Measurements from ENCODE around the gene ZNF735. TPM values are rescaled to one million over a fixed set of nuclear protein-coding genes. Genes with fewer than 3 reads are reported as not detected.
"Not testable (repeated sequence)": the region's sequence is repeated elsewhere in the genome, so short reads cannot be mapped to it uniquely, and the experiment has no call there.

The ZNF735 gene
- not detected in 2 replicates for total RNA-seq

DNA sequence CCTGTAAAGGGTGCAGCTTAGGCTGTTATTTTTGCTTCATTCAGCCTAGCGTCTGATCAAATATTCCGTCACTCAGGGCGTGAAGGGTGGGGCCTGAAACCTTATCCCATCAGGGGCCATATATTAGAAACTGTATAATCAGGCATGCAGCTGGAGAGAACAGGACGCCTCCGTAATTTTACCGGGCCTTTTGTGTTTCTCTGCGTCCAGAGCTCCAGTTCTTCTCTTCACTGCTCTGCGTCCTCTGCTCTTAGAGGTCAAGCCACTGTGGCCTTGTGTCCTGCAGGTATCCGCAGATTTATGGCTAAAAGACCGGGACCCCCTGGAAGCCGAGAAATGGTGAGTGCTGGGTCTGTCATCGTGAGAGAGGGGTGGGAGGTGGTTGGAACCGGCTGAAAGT is at the start of gene ZNF735:
Gene ZNF735 (plus strand): TSS at position 301 of the 400 bp plus-strand sequence. CDS start 0 bp downstream, at position 301.
- DNase-seq (ENCODE audit: low read depth in 2 of 2), result no peak

- DNase-seq (ENCODE audit: low read depth in 2 of 2), result not testable (repeated sequence)
Observed at GRCh38 chr7:64170974-64171373, 36.0 kb upstream of the ZNF735 start.

DNA sequence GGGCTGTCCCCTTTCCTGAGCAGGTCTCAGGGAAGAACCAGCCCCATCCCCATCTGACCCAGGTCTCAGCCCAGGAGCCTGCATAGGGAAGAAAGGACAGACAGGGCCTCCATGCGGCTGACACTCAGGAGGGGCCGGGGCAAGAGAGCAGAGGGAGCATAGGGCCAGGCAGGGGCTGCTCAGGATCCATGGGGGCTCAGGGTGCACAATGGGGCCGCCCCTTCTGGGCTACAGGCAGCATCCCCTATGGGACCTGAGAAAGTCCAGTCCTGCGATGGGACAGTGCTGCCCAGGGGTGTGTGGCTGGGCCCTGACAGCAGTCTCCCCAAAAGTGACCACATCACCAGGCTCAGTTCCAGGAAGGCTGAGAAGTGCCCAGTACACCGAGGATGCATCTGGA is 32.7 kb upstream of the ZNF735 start:
- no peak for DNase-seq (ENCODE audit: low read depth in 2 of 2)

- DNase-seq (ENCODE audit: low read depth in 2 of 2), result no peak
Observed at GRCh38 chr7:64174941-64175340, 32.1 kb upstream of the ZNF735 start.

- no peak for DNase-seq (ENCODE audit: low read depth in 2 of 2)
Observed at GRCh38 chr7:64180989-64181388, 26.0 kb upstream of the ZNF735 start.

- no peak for DNase-seq (ENCODE audit: low read depth in 2 of 2)
Observed at GRCh38 chr7:64181586-64181985, 25.4 kb upstream of the ZNF735 start.

DNA sequence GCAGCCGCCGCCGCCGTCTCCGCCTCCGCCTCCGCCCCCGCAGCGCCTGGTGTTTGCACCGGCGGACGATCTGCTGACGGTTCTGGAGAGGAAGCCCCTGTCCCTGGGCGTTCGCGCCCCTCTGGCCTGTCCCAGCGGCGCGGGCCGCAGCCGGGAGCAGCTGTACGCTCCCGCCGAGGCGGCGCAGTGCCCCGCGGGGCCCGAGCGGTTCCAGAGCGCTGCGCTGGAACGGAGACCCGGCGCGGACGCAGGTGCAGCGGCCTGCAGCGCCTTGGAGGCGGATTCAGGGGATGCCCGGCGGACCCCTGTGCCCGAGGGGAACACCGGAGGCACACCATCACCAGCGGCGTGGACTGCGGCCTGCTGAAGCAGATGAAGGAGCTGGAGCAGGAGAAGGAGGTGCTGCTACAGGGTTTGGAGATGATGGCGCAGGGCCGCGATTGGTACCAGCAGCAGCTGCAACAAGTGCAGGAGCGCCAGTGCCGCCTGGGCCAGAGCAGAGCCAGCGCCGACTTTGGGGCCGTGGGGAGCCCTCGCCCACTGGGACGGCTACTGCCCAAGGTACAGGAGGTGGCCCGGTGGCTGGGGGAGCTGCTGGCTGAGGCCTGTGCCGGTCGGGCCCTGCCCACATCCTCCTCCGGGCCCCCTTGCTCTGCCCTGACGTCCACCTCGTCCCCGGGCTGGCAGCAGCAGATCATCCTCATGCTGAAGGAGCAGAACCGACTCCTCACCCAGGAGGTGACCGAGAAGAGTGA is 24.8 kb upstream of the ZNF735 start:
- no peak for DNase-seq (ENCODE audit: low read depth in 2 of 2)

GRCh38 chr7:64183126-64183742 is 23.8 kb upstream of the ZNF735 start:
- no peak for DNase-seq (ENCODE audit: low read depth in 2 of 2)

GRCh38 chr7:64183827-64184372 is 23.1 kb upstream of the ZNF735 start:
- no peak for DNase-seq (ENCODE audit: low read depth in 2 of 2)

GRCh38 chr7:64184376-64184775 is 22.6 kb upstream of the ZNF735 start:
- DNase-seq (ENCODE audit: low read depth in 2 of 2), result no peak

DNA sequence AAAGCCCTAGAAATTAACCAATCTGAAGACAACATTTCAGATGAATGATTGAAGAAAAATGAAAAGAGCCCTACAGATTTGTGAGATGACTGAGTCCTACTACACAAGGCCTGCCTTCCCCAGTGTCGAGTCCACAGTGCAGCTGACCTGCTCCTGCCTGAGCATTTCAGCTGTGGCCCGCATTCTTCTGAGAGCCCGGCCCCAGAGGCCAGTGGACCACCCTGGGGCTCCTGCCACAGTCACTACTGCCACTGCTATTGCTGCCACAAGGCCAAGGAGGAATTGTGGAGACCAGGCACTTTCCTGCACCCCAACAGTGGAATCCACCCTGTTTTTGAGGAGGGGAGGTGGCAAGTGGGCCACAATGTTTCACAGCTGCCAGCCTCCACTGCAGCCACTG is 19.6 kb upstream of the ZNF735 start:
- DNase-seq (ENCODE audit: low read depth in 2 of 2), result no peak

DNA sequence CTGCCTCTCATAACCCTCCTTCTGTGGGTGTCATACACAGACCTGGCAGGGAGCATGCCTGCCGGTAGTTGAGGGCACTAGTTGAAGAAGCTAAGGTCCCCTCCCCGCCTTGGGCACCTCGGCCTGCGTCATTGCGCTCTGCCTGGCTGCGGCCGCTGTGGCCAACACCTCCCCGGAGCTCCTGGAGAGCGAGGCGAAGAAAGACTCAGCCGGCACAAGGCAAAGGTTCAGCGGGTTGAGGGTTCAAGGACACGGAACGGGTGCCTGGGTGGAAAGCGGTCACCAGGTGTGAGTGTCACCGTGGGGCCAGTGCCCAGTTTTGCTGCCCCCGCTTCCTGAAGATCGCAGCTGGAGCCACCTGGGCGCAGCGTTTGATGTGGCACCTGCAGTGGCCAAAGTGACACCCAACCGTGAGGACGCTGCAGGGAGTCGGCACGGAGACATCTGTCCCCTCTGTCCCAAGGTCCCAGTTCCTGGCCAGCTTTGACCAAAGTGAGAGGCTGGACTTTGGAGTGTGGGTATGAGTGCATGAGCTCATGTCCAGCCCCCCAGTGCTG is 14.8 kb upstream of the ZNF735 start:
- no peak for DNase-seq (ENCODE audit: low read depth in 2 of 2)

DNA sequence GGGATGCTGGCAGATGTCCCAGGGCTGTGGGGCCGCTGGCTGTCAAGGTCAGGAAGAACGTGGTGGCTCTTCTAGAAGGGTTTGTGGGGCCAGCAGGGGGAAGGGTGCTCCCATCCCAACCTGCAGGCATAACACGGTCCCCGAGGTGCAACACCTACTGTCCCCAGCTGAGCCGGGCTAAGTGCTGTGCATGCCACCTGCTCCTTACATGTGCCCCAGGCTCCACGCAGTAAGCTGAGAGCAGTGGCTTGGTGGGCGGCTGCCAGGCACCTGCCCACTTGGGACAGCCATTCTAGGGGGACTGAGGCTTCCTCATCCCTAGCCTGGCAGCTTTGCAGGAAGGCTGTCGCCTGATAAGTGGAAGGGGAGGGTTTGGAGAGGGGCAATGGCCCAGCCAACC is 14.2 kb upstream of the ZNF735 start:
- DNase-seq (ENCODE audit: low read depth in 2 of 2), result no peak

DNA sequence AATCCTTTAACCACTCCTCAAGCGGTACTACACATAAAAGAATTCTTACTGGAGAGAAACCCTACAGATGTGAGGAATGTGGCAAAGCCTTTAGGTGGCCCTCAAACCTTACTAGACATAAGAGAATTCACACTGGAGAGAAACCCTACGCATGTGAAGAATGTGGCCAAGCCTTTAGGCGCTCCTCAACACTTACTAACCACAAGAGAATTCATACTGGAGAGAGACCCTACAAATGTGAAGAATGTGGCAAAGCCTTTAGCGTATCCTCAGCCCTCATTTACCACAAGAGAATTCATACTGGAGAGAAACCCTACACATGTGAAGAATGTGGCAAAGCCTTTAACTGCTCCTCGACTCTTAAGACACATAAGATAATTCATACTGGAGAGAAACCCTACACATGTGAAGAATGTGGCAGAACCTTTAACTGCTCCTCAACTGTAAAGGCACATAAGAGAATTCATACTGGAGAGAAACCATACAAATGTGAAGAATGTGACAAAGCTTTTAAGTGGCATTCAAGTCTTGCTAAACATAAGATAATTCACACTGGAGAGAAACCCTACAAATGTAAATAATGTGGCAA is 12.8 kb downstream of the ZNF735 start:
- not testable (repeated sequence) for DNase-seq (ENCODE audit: low read depth in 2 of 2)

DNA sequence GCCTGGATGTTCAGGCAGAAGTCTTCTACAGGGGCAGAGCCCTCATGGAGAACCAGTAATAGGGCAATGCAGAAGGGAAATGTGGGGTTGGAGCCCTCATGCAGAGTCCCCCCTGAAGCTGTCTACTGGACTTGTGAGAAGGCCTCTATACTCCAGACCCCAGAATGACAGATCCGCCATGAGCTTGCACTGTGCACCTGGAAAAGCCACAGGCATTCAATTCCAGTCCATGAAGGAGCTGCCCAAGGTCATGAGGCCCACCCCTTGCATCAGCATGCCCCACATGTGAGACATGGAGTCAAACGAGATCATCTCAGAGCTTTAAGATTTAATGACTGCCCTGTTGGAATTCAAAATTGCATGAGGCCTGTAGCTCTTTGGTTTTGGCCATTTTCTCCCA is 16.4 kb downstream of the ZNF735 start:
- no peak for DNase-seq (ENCODE audit: low read depth in 2 of 2)

DNA sequence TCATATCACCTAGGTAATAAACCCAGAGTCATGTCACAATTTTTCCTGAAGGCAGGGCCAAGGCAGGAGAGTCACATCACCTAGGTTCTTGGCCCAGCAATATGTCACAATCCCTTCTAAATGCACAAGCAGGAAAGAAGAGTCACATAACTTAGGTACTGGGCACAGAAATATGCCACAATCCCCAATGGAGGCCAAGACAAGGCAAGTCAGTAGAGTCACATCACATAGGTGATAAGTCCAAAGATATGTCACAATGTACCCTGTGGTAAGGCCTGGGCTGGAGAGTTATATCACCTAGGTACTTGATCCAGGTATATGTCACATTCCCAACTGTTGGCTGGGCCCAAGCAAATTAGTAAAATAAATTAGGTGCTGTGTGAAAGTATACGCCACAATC is 21.2 kb downstream of the ZNF735 start, which contains the start of gene ZNF679:
Gene ZNF679 (plus strand): TSS at position 301 of the 400 bp plus-strand sequence. CDS start 20,644 bp downstream, outside the sequence.
- DNase-seq (ENCODE audit: low read depth in 2 of 2), result not testable (repeated sequence)

DNA sequence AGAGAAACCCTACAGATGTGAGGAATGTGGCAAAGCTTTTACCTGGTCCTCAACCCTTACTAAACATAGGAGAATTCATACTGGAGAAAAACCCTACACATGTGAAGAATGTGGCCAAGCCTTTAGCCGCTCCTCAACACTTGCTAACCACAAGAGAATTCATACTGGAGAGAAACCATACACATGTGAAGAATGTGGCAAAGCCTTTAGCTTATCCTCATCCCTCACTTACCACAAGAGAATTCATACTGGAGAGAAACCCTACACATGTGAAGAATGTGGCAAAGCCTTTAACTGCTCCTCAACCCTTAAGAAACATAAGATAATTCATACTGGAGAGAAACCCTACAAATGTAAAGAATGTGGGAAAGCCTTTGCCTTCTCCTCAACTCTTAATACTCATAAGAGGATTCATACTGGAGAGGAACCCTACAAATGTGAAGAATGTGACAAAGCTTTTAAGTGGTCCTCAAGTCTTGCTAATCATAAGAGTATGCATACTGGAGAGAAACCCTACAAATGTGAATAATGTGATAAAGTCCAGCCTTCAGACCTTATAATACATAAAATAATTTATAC is 59.4 kb downstream of the ZNF735 start:
- DNase-seq (ENCODE audit: low read depth in 2 of 2), result no peak

Data from dermis microvascular lymphatic vessel endothelial cell (primary cell).